Inferior parietal cortex (tissue), 1 donor: ENCODE data around the gene MYO6.

Experiments used
- DNase-seq: peaks from one replicate; pipeline ENCODE4 v3.0.0-alpha.2; 2016; ENCODE audit errors: extremely low spot score

Gene MYO6

DNA sequence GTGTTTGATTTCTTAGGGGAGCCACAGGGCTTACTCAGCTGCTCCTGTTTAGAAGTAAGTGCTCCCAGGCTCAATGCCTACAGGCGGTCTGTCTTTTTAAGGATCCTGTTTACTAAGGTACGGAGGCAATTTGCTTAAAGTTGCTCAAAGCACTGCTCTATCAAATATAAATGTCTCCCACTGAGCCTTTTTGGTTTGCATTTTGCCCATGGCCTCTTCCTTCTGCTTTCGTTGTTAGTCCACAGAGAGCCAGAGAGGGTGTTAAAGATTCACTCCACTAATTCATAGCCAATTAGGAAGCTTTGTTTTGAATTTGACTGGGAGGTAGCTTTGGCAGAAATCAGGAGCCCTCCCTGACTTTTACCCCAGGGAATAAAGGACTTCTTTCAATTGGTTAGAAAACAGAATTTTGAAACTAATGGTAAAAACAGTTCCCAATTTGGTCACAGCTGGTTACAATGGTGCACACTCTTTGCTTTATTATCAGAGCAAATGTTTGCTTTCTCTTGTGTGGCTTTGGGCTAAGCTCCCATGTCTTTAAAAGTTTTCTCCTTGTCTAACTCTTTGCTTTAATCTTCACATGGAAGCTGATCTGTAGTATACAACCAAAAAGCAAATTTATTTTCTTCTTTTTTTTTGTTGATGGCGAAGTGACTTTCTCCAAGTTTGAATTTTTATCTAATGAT, 197.2 kb downstream of the MYO6 start:
- no peak for DNase-seq

- no peak for DNase-seq
Measured at GRCh38 chr6:75947935-75948334, 198.9 kb downstream of the MYO6 start.

GRCh38 chr6:75952128-75952527, 203.1 kb downstream of the MYO6 start:
- no peak for DNase-seq

DNA sequence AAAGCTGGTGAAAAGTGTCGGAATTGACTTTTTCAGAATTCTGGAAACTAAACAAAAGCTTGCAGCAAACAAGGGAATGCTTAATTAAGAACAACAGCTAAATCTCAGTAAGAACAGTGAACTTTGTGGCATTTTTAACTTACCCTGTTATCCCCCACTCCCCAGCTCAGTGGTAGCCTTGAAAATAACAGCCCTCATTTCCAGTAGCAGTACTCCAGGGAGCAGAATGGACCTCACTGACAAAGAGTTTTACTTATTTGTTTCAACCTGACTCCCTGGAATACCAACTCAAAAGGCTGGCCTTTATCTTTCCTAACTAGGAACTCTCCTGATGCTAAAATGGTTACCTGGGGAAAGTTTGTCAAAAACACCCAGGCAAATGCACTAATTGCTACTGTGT, 214.5 kb downstream of the MYO6 start:
- no peak for DNase-seq

DNA sequence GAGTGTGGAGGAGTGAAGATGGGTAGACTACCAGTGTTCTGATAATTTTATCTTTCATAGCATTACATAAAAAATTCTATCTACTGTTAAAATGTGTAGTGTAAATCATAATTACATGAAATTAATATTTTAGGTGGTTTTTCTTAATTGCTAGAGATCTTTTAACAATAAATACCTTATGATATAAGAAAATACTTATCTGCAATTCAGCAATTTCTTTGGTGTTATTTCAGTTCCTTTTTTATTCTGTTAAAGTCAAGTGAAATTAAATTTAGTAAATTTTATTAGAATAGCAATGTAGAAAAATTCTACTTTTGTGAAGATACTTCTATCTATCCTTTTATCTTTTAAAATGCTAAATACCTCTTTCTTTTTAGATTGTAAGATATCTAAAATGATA, 219.1 kb downstream of the MYO6 start:
- DNase-seq = no peak
